Stomach (tissue), 9 donors: Measurements from ENCODE around the gene ACOXL. TPM values are rescaled to one million over a fixed set of nuclear protein-coding genes. Genes with fewer than 3 reads are reported as not detected.

Source experiments
- DNase-seq, 2 donors: peaks; one replicate each; pipeline versions ENCODE4 v3.0.0 to v3.0.0-alpha.2; 2013 to 2019
- H3K27ac ChIP-seq, 5 donors: fragments of 200-600 bp in 4 of 5; sonication (generic) in 4 of 5; one replicate each; pipeline ENCODE4 v1.5.1; 2013 to 2019; ENCODE audit warnings: mild to moderate bottlenecking in 1 of 5, moderate library complexity in 1 of 5
- H3K27me3 ChIP-seq, 3 donors: fragments of 200-600 bp; sonication (generic); one replicate each; pipeline ENCODE4 v1.5.1; 2017 to 2019; ENCODE audit warnings: mixed run types in 1 of 3
- H3K36me3 ChIP-seq, 4 donors: fragments of 200-600 bp; sonication (generic); 1 replicate in 3 of 4; 2 replicates in 1 of 4; pipeline ENCODE4 v1.5.1; 2016 to 2019
- H3K4me1 ChIP-seq, 4 donors: fragments of 200-600 bp; sonication (generic); one replicate each; pipeline ENCODE4 v1.5.1; 2016 to 2019
- H3K4me3 ChIP-seq, 4 donors: fragments of 200-600 bp; sonication (generic) in 3 of 4; one replicate each; pipeline ENCODE4 v1.5.1; 2016 to 2019; ENCODE audit warnings: mild to moderate bottlenecking in 1 of 4
- H3K9me3 ChIP-seq, 4 donors: fragments of 200-600 bp; sonication (generic); one replicate each; pipeline ENCODE4 v1.5.1; 2016 to 2019
- EP300 ChIP-seq: sonication (generic); formaldehyde crosslinking; IDR thresholded peaks from one replicate; pipeline ENCODE4 v1.6.1; 2017; ENCODE audit warnings: antibody characterized with exemption
- POLR2A ChIP-seq, 4 donors: fragments of 450-650 bp; IDR thresholded peaks; one replicate each; pipeline ENCODE4 v1.6.1; 2016; ENCODE audit warnings: antibody characterized with exemption in 4 of 4, control low read depth in 2 of 4, mild to moderate bottlenecking in 1 of 4, moderate library complexity in 1 of 4
- POLR2AphosphoS5 ChIP-seq, 3 donors: sonication (generic); formaldehyde crosslinking; IDR thresholded peaks; one replicate each; pipeline ENCODE4 v1.6.1; 2016; ENCODE audit warnings: antibody characterized with exemption in 3 of 3
- WGBS, 5 donors: extraction: QIAGEN DNeasy Blood & Tissue Kit in 3 of 5; methylation state at CpG; one replicate each; pipeline versions ENCODE4 v1.1.5 to v1.1.7; 2013 to 2018; 5-methylcytosine and 5-hydroxymethylcytosine counted together
- intact Hi-C: fragments of 100-400 bp; cut with DNase I; formaldehyde crosslinking; loops from one replicate; pipeline ENCODE4 v1.15.1; 2023; ENCODE audit warnings: low total_unique reads
- polyA plus RNA-seq, 3 donors: library from polyadenylated mRNA; stranded (reverse); fragments of 200-250 nt; gene quantifications; one replicate each; pipeline ENCODE4 v1.2.3, GENCODE V29; 2013
- total RNA-seq, 5 donors: library from RNA; depleted of rRNA; stranded (reverse); fragments of >200 nt; gene quantifications; one replicate each; pipeline versions ENCODE4 v1.1.0 to v1.2.3, GENCODE V29; 2014 to 2016
- TF ChIP-seq, protein P1 (sequence below), 7 experiments: fragments of 450-650 bp in 4 of 7; fragments of 200-600 bp in 3 of 7; sonication (generic) in 3 of 7; IDR thresholded peaks; one replicate each; pipeline ENCODE4 v1.5.1; 2016 to 2019; ENCODE audit warnings: antibody characterized with exemption in 7 of 7, control low read depth in 2 of 7, mild to moderate bottlenecking in 1 of 7
- donor health status: healthy with polysubstance abuse.
- donor health status: Bipolar disorder and iron deficiency.
- donor health status: healthy.

Gene ACOXL
- total and polyA plus RNA-seq, 8 donors, result 0.10 to 1.3 (median 0.45) TPM; not detected in 3

DNA sequence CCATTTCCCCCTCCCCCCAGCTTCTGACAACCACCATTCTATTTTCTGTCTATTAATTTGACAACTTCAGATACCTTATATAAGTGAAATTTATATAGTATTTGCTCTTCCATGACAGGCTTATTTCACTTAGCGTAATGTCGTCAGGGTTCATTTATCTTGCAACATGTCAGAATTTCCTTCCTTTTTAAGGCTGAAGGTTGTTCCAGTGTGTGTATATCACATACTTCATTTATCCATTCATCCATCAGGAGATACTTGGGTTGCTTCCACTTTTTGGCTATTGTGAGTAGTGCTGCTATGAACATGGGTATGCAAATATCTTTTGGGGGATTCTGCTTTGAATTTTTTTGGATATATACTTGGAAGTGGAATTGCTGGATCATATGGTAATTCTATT lies 395.7 kb downstream of the ACOXL start:
- TF ChIP-seq, protein P1, sequence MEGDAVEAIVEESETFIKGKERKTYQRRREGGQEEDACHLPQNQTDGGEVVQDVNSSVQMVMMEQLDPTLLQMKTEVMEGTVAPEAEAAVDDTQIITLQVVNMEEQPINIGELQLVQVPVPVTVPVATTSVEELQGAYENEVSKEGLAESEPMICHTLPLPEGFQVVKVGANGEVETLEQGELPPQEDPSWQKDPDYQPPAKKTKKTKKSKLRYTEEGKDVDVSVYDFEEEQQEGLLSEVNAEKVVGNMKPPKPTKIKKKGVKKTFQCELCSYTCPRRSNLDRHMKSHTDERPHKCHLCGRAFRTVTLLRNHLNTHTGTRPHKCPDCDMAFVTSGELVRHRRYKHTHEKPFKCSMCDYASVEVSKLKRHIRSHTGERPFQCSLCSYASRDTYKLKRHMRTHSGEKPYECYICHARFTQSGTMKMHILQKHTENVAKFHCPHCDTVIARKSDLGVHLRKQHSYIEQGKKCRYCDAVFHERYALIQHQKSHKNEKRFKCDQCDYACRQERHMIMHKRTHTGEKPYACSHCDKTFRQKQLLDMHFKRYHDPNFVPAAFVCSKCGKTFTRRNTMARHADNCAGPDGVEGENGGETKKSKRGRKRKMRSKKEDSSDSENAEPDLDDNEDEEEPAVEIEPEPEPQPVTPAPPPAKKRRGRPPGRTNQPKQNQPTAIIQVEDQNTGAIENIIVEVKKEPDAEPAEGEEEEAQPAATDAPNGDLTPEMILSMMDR (IDR thresholded peaks at IDR 0.05), result no peak
- TF ChIP-seq POLR2AphosphoS5 (IDR thresholded peaks at IDR 0.05), result no peak
- no peak for TF ChIP-seq POLR2A (IDR thresholded peaks at IDR 0.05)
- TF ChIP-seq EP300, result no peak

DNA sequence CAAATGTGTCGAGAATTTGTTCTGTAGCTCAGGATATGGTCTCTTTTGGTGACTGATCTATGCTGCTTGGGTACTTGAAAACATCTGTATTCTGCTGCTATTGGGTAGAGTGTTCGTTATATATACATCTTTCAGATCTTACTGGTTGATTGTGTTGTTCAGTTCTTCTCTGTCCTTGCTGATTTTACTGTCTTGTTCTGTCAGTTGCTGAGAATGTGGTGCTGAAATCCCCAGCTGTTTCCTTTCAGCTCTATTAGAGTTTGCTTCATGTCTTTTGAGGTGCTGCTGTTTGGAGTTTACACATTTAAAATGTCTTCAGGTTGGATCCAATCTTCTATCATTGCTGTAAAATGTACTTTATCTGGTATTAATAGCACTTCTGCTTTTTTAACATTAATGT lies 401.2 kb downstream of the ACOXL start:
- Histone ChIP-seq H3K9me3 (no peaks in the 10 kb centered on the region), H3K27me3 (no peaks in the 10 kb centered on the region), H3K27ac (no peak overlapping the region), H3K4me3 (no peak overlapping the region), H3K36me3 (peaks cover 0 to 54% (median 29%) of the 10 kb centered on the region in 4 donors), H3K4me1 (peaks cover 0 to 24% (median 9%) of the 10 kb centered on the region in 4 donors)
- intact Hi-C loops, result no loop called here
- TF ChIP-seq, protein P1 (IDR thresholded peaks at IDR 0.05), result no peak
- TF ChIP-seq POLR2A (IDR thresholded peaks at IDR 0.05), result no peak
- TF ChIP-seq POLR2AphosphoS5 (IDR thresholded peaks at IDR 0.05), result no peak
- no peak for TF ChIP-seq EP300
- WGBS, 5 donors, result 77 to 89% (median 86%) methylated on average over 2 of the region's 2 CpGs
- DNase-seq, result no peak

More for the DNA sequence above, 395.7 kb downstream of the ACOXL start:
- Histone ChIP-seq H3K27me3 (no peaks in the 10 kb centered on the region), H3K27ac (no peak overlapping the region), H3K4me1 (peaks cover 0 to 37% (median 23%) of the 10 kb centered on the region in 4 donors), H3K4me3 (no peak overlapping the region), H3K36me3 (peaks cover 0 to 69% (median 51%) of the 10 kb centered on the region in 4 donors), H3K9me3 (no peaks in the 10 kb centered on the region)
- WGBS, 5 donors, result 81 to 93% (median 90%) methylated on average over 2 of the region's 2 CpGs
- no peak for DNase-seq
- intact Hi-C loops, result no loop called here

DNA sequence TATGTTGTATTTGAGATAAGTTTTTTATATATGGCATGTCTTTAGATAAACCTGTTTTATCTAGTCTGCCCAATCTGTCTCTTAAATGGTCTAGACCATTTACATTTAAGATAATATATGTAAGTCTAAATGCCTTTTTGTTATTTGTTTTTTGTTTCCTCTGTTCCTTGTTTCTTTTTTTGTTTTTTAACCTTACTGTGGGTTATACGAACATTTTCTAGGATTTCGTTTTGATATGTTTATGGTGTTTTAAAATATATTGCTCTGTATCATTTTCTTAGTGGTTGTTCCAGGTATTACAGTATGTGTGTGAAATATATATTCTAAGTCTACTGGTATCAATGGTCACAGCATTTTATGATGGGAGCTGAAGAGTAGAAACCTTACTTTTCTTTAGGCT lies 401.7 kb downstream of the ACOXL start:
- H3K36me3 ChIP-seq, result peaks cover 0 to 50% (median 27%) of the 10 kb centered on the region in 4 donors
- H3K9me3 ChIP-seq, result no peaks in the 10 kb centered on the region
- TF ChIP-seq POLR2A (IDR thresholded peaks at IDR 0.05) (no peak), POLR2AphosphoS5 (IDR thresholded peaks at IDR 0.05) (no peak), EP300 (no peak)
- TF ChIP-seq, protein P1 (IDR thresholded peaks at IDR 0.05), result peak in 1 of 7 experiments; percentile 38
- WGBS, 5 donors, result 71 to 100% (median 95%) methylated on average over 2 of the region's 2 CpGs
- H3K4me3 ChIP-seq, result no peak overlapping the region
- intact Hi-C loops, result no loop called here
- no peak for DNase-seq
- H3K4me1 ChIP-seq, result peaks cover 0 to 24% (median 9%) of the 10 kb centered on the region in 4 donors
- H3K27ac ChIP-seq, result no peak overlapping the region
- no peaks in the 10 kb centered on the region for H3K27me3 ChIP-seq

DNA sequence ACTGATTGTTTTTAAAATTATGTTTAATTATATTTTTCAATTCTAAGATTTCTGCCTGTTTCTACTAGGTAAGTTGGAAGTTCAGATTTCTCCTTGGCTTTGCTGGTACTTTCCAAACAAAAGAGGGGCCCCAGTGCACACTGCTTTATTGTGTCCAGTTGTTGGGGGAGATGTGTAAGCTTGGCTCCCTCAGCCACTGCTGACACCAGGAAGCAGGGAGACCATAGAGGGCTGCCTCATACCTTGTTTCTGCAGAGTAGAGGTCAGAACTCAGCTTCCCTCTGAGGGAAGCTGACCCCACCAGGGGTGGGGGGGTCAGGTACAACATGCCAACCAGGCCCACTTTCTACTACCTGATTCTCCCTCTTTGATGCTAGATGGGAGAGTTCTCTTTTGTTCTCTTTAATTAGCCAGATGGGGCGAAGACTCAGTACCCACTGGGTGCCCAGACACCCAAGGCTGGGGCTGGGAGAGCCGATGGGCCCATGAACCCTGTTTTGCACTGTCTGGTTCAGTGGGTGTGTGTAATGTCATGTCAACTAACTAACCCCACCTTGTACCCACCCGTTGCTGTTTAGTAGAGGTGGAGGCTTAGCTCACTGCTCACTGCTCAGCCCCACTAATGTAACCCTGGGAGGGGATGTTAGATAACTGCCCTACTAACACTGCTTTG lies 403.0 kb downstream of the ACOXL start:
- H3K4me3 ChIP-seq, result no peak overlapping the region
- H3K9me3 ChIP-seq, result no peaks in the 10 kb centered on the region
- WGBS, 5 donors, result 86 to 100% (median 92%) methylated on average over 3 of the region's 3 CpGs
- TF ChIP-seq, protein P1 (IDR thresholded peaks at IDR 0.05), result no peak
- TF ChIP-seq POLR2AphosphoS5 (IDR thresholded peaks at IDR 0.05), result no peak
- no peak for TF ChIP-seq POLR2A (IDR thresholded peaks at IDR 0.05)
- TF ChIP-seq EP300, result no peak
- intact Hi-C loops, result no loop called here
- no peak overlapping the region for H3K27ac ChIP-seq
- no peak for DNase-seq
- H3K36me3 ChIP-seq, result peaks cover 0 to 40% (median 16%) of the 10 kb centered on the region in 4 donors
- H3K4me1 ChIP-seq, result peaks cover 0 to 33% (median 19%) of the 10 kb centered on the region in 4 donors
- H3K27me3 ChIP-seq, result no peaks in the 10 kb centered on the region
